DMS 273 (cell line): ENCODE results near the gene HECW1.

Experiments
- DNase-seq: peaks from one replicate; lab custom pipeline; 2025; ENCODE audit not compliant: unreplicated experiment; lab: John Stamatoyannopoulos, UW

Gene HECW1

GRCh38 chr7:43405948-43406347 is 293.5 kb downstream of the HECW1 start:
- DNase-seq: no peak

GRCh38 chr7:43406961-43407360 is 294.5 kb downstream of the HECW1 start:
- DNase-seq: no peak

GRCh38 chr7:43408981-43409380 is 296.5 kb downstream of the HECW1 start:
- DNase-seq: no peak

- DNase-seq: no peak
Measured at GRCh38 chr7:43417455-43417854, 305.0 kb downstream of the HECW1 start.

GRCh38 chr7:43430411-43430810 is 318.0 kb downstream of the HECW1 start:
- DNase-seq: no peak

- DNase-seq: no peak
Measured at GRCh38 chr7:43431020-43431595, 318.7 kb downstream of the HECW1 start.

- DNase-seq: no peak
Measured at GRCh38 chr7:43433639-43434038, 321.2 kb downstream of the HECW1 start.

- DNase-seq: no peak
Measured at GRCh38 chr7:43437001-43437400, 324.6 kb downstream of the HECW1 start.

GRCh38 chr7:43438897-43439479 is 326.5 kb downstream of the HECW1 start:
- DNase-seq: no peak

- DNase-seq: peak; percentile 84
Measured at GRCh38 chr7:43439631-43440401, 327.4 kb downstream of the HECW1 start.

GRCh38 chr7:43441231-43442130 is 329.0 kb downstream of the HECW1 start:
- DNase-seq: no peak

GRCh38 chr7:43443381-43443780 is 330.9 kb downstream of the HECW1 start:
- DNase-seq: peak; percentile 57

- no peak for DNase-seq
Measured at GRCh38 chr7:43444711-43445578, 332.5 kb downstream of the HECW1 start.

GRCh38 chr7:43449577-43449976 is 337.1 kb downstream of the HECW1 start:
- no peak for DNase-seq

- DNase-seq: no peak
Measured at GRCh38 chr7:43450894-43451293, 338.4 kb downstream of the HECW1 start.

- peak; percentile 65 for DNase-seq
Measured at GRCh38 chr7:43454936-43455518, 342.6 kb downstream of the HECW1 start.

GRCh38 chr7:43456200-43456599 is 343.8 kb downstream of the HECW1 start:
- DNase-seq: peak; percentile 28

- DNase-seq: peak; percentile 17
Measured at GRCh38 chr7:43458330-43459018, 346.0 kb downstream of the HECW1 start.

GRCh38 chr7:43459019-43459337 is 346.5 kb downstream of the HECW1 start:
- no peak for DNase-seq
